C4-2B (cell line): Measurements from ENCODE around the gene GTF2IRD1.

Experiments used
- ZFX ChIP-seq: fragments of 450-650 bp; IDR thresholded peaks from 2 replicates; pipeline ENCODE4 v1.6.1; 2017
- TF ChIP-seq, protein P1 (sequence below): fragments of 450-650 bp; conservative IDR thresholded peaks from 2 replicates; pipeline ENCODE4 v1.5.1; 2017; ENCODE audit warnings: mild to moderate bottlenecking

DNA sequence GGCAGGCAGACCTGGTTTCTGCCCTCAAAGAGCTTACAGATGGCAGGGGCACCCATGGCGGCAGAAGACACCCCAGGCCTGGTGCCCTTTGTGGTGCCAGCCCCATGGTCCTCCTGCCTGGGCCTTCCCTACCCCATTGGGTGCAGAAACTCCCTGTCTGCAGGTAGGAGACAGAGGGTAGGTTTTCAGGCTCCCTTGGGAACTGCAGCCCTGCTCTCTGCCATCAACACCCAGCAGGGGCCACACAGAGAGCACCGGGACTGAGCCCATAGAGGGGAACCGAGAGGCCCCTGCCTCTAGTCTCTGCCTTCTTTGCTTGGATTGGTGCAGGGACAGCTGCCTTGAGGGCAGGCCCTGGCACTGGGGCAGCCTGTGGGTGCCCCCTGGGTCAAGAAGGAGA, 52.6 kb downstream of the GTF2IRD1 start:
- TF ChIP-seq, protein P1, sequence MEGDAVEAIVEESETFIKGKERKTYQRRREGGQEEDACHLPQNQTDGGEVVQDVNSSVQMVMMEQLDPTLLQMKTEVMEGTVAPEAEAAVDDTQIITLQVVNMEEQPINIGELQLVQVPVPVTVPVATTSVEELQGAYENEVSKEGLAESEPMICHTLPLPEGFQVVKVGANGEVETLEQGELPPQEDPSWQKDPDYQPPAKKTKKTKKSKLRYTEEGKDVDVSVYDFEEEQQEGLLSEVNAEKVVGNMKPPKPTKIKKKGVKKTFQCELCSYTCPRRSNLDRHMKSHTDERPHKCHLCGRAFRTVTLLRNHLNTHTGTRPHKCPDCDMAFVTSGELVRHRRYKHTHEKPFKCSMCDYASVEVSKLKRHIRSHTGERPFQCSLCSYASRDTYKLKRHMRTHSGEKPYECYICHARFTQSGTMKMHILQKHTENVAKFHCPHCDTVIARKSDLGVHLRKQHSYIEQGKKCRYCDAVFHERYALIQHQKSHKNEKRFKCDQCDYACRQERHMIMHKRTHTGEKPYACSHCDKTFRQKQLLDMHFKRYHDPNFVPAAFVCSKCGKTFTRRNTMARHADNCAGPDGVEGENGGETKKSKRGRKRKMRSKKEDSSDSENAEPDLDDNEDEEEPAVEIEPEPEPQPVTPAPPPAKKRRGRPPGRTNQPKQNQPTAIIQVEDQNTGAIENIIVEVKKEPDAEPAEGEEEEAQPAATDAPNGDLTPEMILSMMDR, result no peak
- TF ChIP-seq ZFX, result no peak
